Sigmoid colon (tissue), 7 donors: ENCODE measurements around the gene SAA1. TPM values are rescaled to one million over a fixed set of nuclear protein-coding genes. Genes with fewer than 3 reads are reported as not detected.

ENCODE experiments used
- DNase-seq: peaks from one replicate; pipeline ENCODE4 v3.0.0-alpha.2; 2019
- H3K27ac ChIP-seq, 4 donors: fragments of 200-600 bp; sonication (generic); one replicate each; pipeline ENCODE4 v1.5.1; 2016 to 2019; ENCODE audit warnings: mild to moderate bottlenecking in 1 of 4
- H3K27me3 ChIP-seq, 3 donors: fragments of 200-600 bp; sonication (generic); one replicate each; pipeline ENCODE4 v1.5.1; 2019; ENCODE audit warnings: mild to moderate bottlenecking in 1 of 3
- H3K36me3 ChIP-seq, 4 donors: fragments of 200-600 bp; sonication (generic); one replicate each; pipeline ENCODE4 v1.5.1; 2016 to 2019
- H3K4me1 ChIP-seq, 4 donors: fragments of 200-600 bp; sonication (generic); one replicate each; pipeline ENCODE4 v1.5.1; 2017 to 2019
- H3K4me3 ChIP-seq, 4 donors: fragments of 200-600 bp; sonication (generic); one replicate each; pipeline ENCODE4 v1.5.1; 2017 to 2019; ENCODE audit warnings: mild to moderate bottlenecking in 2 of 4, moderate library complexity in 1 of 4
- H3K9me3 ChIP-seq, 4 donors: fragments of 200-600 bp in 3 of 4; sonication (generic) in 3 of 4; one replicate each; pipeline versions ENCODE4 v1.5.1 to v1.6.1; 2013 to 2019
- CTCF ChIP-seq, 4 experiments: fragments of 450-650 bp in 3 of 4; fragments of 200-600 bp in 1 of 4; IDR thresholded peaks; one replicate each; pipeline ENCODE4 v1.5.1; 2016 to 2019; ENCODE audit warnings: antibody characterized with exemption in 4 of 4, mild to moderate bottlenecking in 3 of 4, moderate library complexity in 2 of 4
- EP300 ChIP-seq, 4 donors: sonication (generic); formaldehyde crosslinking; IDR thresholded peaks; one replicate each; pipeline ENCODE4 v1.6.1; 2017; ENCODE audit warnings: antibody characterized with exemption in 4 of 4
- POLR2A ChIP-seq, 2 donors: fragments of 450-650 bp; IDR thresholded peaks; one replicate each; pipeline ENCODE4 v1.6.1; 2016; ENCODE audit warnings: antibody characterized with exemption in 2 of 2, mild to moderate bottlenecking in 2 of 2, moderate library complexity in 2 of 2
- POLR2AphosphoS5 ChIP-seq, 4 donors: sonication (generic); formaldehyde crosslinking; IDR thresholded peaks; one replicate each; pipeline ENCODE4 v1.6.1; 2017; ENCODE audit warnings: antibody characterized with exemption in 4 of 4
- whole genome bisulfite sequencing, 2 donors: extraction: QIAGEN DNeasy Blood & Tissue Kit; methylation state at CpG; one replicate each; pipeline ENCODE4 v1.1.7; 2013; 5-methylcytosine and 5-hydroxymethylcytosine counted together
- intact Hi-C: fragments of 100-400 bp; cut with DNase I; formaldehyde crosslinking; loops from one replicate; pipeline ENCODE4 v1.15.1; 2023
- polyA plus RNA-seq, 3 donors: library from polyadenylated mRNA; stranded (reverse); fragments of 200-250 nt; gene quantifications; one replicate each; pipeline ENCODE4 v1.2.3, GENCODE V29; 2013
- total RNA-seq, 4 donors: library from RNA; depleted of rRNA; stranded (reverse); fragments of >200 nt; gene quantifications; one replicate each; pipeline ENCODE4 v1.1.0, GENCODE V29; 2016
- donor health status: healthy with polysubstance abuse.
- donor health status: Bipolar disorder and iron deficiency.
- donor health status: healthy.

The SAA1 gene
- total and polyA plus RNA-seq, 7 donors: 1.6 to 250 (median 8.5) TPM; not detected in 1

GRCh38 chr11:18235394-18236334, 30.4 kb upstream of the SAA1 start:
- intact Hi-C loops: no loop called here
- Histone ChIP-seq H3K36me3 (no peaks in the 10 kb centered on the region), H3K27me3 (no peaks in the 10 kb centered on the region), H3K9me3 (no peaks in the 10 kb centered on the region), H3K27ac (no peak overlapping the region), H3K4me3 (no peak overlapping the region), H3K4me1 (no peaks in the 10 kb centered on the region)
- no peak for DNase-seq
- no peak for TF ChIP-seq EP300 (IDR thresholded peaks at IDR 0.05)
- no peak for TF ChIP-seq POLR2AphosphoS5 (IDR thresholded peaks at IDR 0.05)
- no peak for TF ChIP-seq POLR2A (IDR thresholded peaks at IDR 0.05)
- no peak for TF ChIP-seq CTCF (IDR thresholded peaks at IDR 0.05)
- WGBS, 2 donors: 55 to 65% methylated on average over 8 of the region's 8 CpGs

GRCh38 chr11:18236664-18237356, 29.3 kb upstream of the SAA1 start, which contains the start of gene SAA4:
SAA4 (minus strand) TSS chr11:18236802; CDS start chr11:18235926, 876 bp downstream.
- H3K4me3 ChIP-seq: no peak within 1 kb of the TSS
- no peak for TF ChIP-seq POLR2AphosphoS5 (IDR thresholded peaks at IDR 0.05)
- TF ChIP-seq CTCF (IDR thresholded peaks at IDR 0.05): no peak
- no peak for TF ChIP-seq POLR2A (IDR thresholded peaks at IDR 0.05)
- TF ChIP-seq EP300 (IDR thresholded peaks at IDR 0.05): no peak
- no peaks in the 10 kb centered on the region for H3K36me3 ChIP-seq
- H3K27me3 ChIP-seq: no peaks in the 10 kb centered on the region
- H3K9me3 ChIP-seq: no peaks in the 10 kb centered on the region
- WGBS, 2 donors: 66 to 78% methylated on average over 2 of the region's 2 CpGs
- H3K4me1 ChIP-seq: no peaks in the 10 kb centered on the region
- intact Hi-C loops: no loop called here
- no peak for DNase-seq
- no peak within 1 kb of the TSS for H3K27ac ChIP-seq

- no peaks in the 10 kb centered on the region for H3K4me1 ChIP-seq
- H3K4me3 ChIP-seq: no peak overlapping the region
- H3K27me3 ChIP-seq: no peaks in the 10 kb centered on the region
- no peak for DNase-seq
- H3K9me3 ChIP-seq: no peaks in the 10 kb centered on the region
- TF ChIP-seq CTCF (IDR thresholded peaks at IDR 0.05): no peak
- no peak for TF ChIP-seq POLR2A (IDR thresholded peaks at IDR 0.05)
- TF ChIP-seq EP300 (IDR thresholded peaks at IDR 0.05): no peak
- no peak for TF ChIP-seq POLR2AphosphoS5 (IDR thresholded peaks at IDR 0.05)
- WGBS, 2 donors: 89 to 95% methylated on average over 1 of the region's 1 CpG
- intact Hi-C loops: no loop called here
- H3K36me3 ChIP-seq: no peaks in the 10 kb centered on the region
- no peak overlapping the region for H3K27ac ChIP-seq
Measured at GRCh38 chr11:18239655-18240054, 26.4 kb upstream of the SAA1 start.

- intact Hi-C loops: no loop called here
- no peak overlapping the region for H3K27ac ChIP-seq
- DNase-seq: no peak
- no peaks in the 10 kb centered on the region for H3K27me3 ChIP-seq
- H3K4me1 ChIP-seq: no peaks in the 10 kb centered on the region
- WGBS, 2 donors: 0 to 2% methylated on average over 1 of the region's 1 CpG
- no peaks in the 10 kb centered on the region for H3K36me3 ChIP-seq
- H3K4me3 ChIP-seq: no peak overlapping the region
- no peak for TF ChIP-seq POLR2A (IDR thresholded peaks at IDR 0.05)
- TF ChIP-seq CTCF (IDR thresholded peaks at IDR 0.05): peak in 2 of 4 experiments; percentile 8 to 43
- no peaks in the 10 kb centered on the region for H3K9me3 ChIP-seq
Measured at GRCh38 chr11:18243783-18244362, 22.2 kb upstream of the SAA1 start.
